SKM-1 treated with dmso at 0.1 percent for 144 hours (cell line): ENCODE data around the gene MAFG.
"Not testable (repeated sequence)": the region's sequence is repeated elsewhere in the genome, so short reads cannot be mapped to it uniquely, and the experiment has no call there.

Experiments used
- DNase-seq: peaks from one replicate; lab custom pipeline; 2025; ENCODE audit not compliant: unreplicated experiment; lab: John Stamatoyannopoulos, UW

MAFG gene

GRCh38 chr17:81924557-81925532 lies 2.7 kb downstream of the MAFG start:
- no peak for DNase-seq

- peak; percentile 84 for DNase-seq
Observed at GRCh38 chr17:81923302-81924260, 4.0 kb downstream of the MAFG start.

DNA sequence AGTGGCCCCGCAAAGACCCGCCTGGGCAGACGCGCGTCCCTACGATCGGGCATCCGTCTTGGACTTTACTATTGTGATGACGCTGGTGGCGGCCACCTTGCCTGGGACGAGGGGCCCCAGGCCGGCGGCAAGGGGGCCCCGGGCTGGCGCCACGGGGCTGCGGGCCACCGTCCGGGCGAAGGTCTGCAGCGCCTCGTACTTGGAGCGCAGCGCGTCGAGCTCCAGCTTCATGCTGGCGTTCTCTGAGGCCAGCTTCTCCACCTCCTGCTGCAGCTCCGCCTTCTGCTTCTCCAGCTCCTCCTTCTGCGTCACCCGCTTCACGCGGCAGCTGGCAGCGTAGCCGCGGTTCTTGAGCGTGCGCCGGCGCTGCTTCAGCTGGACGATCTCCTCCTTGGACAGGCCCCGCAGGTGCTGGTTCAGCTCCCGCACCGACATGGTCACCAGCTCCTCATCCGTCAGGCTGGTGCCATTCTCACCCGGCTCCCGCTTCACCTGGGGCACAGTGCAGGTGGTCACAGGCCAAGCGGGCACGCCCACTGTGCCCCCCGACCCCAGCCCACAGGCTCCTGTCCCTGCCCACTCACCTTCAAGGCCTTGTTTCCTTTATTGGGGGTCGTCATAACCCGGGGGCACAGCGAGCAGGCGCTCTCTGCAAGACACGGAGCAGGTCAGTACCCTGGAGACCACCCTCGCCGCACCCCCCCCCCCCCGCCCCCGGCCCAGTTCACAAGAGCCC lies 4.8 kb downstream of the MAFG start:
- DNase-seq, result no peak

- no peak for DNase-seq
Observed at GRCh38 chr17:81921996-81922565, 5.5 kb downstream of the MAFG start.

- no peak for DNase-seq
Observed at GRCh38 chr17:81921537-81921862, 6.0 kb downstream of the MAFG start.

DNA sequence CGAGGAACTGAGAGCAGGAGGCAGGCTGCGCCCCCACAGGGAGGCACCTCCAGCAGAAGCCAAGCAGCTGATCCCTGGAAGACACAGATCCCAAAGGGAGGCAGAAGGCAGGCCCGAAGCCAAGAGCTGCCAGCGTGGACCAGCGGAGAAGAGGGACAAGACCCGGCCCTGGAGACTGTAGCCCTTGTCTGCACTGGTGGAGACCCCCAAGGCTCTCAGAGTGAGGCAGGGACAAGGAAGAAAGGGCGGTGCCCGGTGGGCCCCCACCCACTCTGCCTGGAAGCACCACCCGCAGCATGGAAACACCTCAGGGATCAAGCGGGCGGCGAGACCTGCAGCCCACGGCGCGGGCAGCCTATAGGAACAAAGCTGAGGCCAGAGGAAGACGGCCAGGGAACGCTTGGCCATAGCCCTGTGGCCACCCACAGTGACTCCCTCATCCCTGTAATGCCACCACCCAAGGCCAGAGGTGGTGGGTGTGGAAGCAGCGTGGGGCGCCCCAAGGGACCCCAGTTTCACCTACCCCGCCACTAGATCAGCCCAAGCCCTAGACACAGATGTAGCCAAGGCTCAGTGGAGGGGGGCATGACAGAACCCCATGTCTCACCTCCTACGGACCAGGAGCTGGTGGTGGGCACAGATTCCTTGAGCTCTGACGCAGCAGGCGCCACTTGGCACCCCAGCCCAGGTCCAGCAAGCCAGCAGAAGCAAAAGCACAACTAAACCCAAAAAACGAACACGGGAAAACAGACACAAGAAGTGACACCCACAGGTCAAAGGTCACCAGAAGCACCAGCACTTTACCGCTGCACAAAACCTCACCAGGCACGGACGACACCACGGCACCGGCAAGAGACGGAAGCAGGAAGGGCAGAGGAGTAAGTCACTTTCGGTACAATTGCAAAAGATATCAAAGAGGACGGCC lies 6.7 kb downstream of the MAFG start:
- DNase-seq, result no peak

- no peak for DNase-seq
Observed at GRCh38 chr17:81918832-81919545, 8.5 kb downstream of the MAFG start.

- DNase-seq, result not testable (repeated sequence)
Observed at GRCh38 chr17:81918333-81918669, 9.2 kb downstream of the MAFG start.

GRCh38 chr17:81917565-81918332 lies 9.8 kb downstream of the MAFG start, which contains the start of gene SIRT7:
SIRT7 (minus strand) TSS chr17:81918176; CDS start chr17:81918131, 45 bp downstream.
- DNase-seq, result peak; percentile 75

DNA sequence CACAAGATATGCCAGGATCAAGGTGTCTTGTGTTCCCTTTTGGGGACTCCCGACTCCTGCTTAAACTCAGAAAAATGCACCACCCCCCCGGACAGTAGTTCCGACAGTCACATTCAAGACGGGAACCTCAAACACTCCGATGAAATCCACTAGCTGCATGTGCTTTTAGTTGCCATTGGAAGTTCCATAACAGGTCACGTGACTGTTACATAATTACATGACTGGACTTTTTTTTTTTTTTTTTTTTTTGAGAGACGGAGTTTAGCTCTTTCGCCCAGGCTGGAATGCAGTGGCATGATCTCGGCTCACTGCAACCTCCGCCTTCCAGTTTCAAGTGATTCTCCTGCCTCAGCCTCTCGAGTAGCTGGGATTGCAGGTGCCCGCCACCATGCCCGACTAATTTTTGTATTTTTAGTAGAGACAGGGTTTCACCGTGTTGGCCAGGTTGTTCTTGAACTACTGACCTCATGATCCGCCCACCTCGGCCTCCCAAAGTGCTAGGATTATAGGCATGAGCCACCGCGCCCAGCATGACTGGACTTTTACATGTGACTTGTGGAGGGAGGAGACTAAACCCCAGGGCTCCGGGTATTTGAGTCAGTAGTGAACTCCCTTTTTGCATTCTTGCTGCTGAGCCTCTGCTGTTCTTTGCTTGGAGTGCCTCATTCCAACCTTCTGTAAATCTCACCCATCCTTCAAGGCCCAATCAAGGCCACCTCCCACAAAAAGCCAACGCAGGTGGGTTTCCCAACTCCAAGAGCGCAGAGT lies 11.1 kb downstream of the MAFG start:
- no peak for DNase-seq

- no peak for DNase-seq
Observed at GRCh38 chr17:81915331-81915730, 12.2 kb downstream of the MAFG start.

DNA sequence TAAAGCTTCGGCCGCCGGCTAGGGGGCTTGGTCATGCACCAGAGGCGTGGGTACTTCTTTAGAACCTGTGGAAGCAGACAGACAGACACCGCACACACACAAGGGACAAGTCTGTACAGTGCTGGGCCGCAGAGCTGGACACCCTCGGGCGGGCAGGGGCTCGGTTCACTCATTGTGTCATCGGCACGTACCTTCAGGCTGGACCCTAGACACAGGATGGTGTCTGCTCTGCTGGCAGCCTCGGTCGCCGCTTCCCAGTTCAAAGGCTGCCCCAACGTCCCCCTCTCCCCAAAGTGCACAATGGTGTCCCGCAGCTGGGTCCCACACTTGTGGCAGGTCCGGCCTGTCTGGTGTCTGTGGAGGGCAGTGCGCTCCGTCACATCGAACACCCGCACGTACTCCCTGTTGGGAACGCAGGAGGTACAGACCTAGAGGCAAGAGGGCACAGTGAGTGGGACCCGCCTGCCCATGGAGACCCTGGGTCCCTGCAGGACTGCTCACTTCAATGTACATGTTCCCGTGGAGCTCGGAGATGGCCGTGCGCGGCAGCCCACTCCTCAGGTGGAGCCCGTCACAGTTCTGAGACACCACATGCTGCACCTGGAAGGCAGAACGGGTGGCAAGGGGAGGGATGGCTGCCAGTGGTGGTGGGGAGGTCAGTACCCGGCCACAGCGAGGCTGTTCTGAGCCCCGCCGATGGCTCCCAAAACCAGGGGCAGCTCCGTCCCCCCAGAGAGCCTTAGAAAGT lies 13.3 kb downstream of the MAFG start:
- DNase-seq, result no peak

DNA sequence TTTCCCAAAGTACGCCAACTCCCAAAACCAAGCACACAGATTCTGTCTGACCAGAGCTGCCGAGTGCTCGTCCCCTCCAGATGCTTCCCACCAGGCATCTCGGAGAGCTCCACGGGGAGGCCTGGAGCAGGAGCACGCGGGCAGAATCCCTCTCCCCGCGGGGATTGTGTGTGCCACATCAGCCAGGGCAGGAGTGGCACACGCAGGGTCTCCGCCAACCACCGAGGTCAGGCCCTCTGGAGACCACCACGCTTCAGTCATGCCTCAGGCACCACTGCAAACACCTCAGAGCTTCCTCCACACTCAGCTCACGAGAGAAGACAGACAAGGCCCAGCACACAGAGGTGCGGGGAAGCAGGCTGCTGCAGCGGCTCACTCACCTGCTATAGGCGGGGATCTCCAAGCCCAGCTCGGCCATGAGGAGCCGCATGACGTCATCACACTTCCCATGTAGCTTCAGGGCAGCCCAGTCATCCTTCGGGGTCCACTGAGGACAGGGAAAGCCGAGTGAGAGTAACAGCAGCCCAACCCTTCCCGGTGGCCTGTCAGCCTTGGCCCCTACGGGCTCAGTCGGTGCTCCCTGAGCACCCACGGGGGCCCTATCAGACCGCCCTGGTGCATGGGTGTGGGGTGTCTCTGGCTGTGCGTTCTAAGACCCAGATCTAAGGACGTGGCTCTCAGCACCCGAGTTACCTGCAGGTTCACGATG lies 14.0 kb downstream of the MAFG start:
- DNase-seq, result no peak

DNA sequence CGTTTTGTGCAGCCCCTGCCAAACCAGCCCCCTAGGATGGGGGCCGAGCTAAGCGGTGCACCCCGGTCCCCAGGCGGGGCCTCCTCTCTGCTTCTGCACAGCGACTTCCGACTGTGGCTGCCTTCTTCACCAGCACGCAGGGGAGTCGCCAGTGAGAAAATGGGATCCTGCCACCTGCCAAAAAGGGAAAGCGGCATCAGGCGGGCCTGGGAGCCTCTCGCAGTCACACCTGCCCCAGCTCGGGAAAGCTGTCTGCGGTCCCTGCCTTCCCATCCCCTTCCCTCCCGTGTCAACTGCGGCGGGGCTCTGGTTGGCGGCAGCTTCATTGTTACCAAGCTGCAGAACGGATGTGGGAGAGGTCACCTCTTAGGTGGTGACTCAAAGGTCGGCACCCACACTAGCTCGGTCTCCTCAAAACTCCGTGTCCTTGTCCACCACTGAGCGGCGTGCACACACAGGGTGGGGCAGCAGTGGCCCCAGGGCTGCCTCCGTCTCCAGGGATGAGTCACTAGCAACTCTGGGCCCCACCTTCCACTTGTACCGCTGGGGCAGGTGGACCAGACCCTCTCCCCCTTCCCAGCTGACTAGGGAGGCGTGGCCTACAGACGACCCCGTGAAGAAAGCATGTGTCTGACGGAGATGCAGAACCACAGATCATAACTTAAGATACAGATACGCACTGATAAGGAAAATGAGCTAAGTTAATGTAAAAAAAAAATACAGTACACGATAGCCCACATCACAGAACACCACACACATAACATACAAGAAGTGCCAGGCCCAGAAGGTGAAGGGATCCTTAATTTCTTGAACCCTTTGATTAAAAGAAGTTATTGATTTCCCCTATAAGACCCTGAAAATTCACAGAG lies 14.9 kb downstream of the MAFG start:
- DNase-seq, result no peak

DNA sequence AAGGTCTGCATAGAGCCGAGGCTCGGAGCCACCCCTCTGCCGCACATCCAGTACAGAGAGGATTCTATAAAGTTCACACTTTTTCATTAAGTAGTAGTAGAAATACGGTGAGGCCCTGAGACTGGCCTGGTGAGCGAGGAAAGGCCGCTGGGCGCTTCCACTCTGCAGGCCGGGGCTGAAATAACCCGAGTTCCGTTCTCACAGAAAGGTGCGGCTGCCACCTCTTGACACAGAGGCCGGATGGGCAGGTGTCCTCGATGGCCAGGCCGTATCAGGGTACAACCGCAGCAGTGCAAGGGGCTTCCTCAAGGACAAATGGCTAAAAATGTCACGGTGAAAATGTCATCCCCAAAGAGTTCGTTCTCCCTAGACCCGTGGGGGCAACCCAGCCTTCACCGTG lies 15.6 kb downstream of the MAFG start:
- DNase-seq, result no peak
